Prostate gland (tissue), 2 donors: ENCODE results near the gene CDR2L.

Source experiments
- POLR2AphosphoS5 ChIP-seq: sonication (generic); formaldehyde crosslinking; IDR thresholded peaks from one replicate; pipeline ENCODE4 v1.6.1; 2017; ENCODE audit warnings: antibody characterized with exemption
- TF ChIP-seq, protein P1 (sequence below), 4 experiments: fragments of 200-600 bp in 2 of 4; fragments of 450-650 bp in 2 of 4; sonication (generic) in 2 of 4; IDR thresholded peaks; 1 replicate in 3 of 4; 2 replicates in 1 of 4; pipeline ENCODE4 v1.5.1; 2016 to 2019; ENCODE audit warnings: antibody characterized with exemption in 4 of 4, mild to moderate bottlenecking in 2 of 4, moderate library complexity in 2 of 4

DNA sequence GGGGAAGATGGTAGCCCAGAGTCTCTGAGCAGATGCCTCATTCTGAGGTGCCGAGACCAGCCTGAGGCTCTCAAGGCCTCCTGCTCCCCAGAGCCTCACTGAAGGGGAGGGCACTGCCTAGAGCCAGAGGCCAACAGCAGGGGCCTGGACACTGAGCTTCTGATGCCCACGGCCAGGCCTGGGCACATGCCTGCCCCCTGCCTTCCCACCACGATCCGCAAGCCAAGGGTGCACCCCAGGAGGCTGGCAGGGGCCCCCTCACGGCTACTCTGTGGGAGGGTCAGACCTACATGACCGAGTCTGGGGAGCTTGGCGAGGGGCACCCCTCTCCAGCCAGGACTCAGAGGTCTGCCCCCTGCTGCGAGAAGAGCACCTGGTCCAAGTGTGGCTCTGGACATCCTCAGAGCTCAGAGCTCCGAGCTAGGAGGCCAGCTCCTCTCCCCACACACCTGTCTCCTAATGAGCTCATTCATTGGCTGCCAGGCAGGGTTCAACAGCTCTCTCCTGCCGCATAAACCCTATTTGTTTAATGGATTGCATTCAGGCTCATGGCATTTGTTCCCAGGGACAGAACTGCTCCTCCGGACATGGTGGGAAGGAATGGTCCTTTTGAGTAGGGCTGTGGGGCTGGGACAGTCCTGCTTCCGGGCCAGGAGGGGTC is 37.8 kb upstream of the CDR2L start:
- TF ChIP-seq, protein P1, sequence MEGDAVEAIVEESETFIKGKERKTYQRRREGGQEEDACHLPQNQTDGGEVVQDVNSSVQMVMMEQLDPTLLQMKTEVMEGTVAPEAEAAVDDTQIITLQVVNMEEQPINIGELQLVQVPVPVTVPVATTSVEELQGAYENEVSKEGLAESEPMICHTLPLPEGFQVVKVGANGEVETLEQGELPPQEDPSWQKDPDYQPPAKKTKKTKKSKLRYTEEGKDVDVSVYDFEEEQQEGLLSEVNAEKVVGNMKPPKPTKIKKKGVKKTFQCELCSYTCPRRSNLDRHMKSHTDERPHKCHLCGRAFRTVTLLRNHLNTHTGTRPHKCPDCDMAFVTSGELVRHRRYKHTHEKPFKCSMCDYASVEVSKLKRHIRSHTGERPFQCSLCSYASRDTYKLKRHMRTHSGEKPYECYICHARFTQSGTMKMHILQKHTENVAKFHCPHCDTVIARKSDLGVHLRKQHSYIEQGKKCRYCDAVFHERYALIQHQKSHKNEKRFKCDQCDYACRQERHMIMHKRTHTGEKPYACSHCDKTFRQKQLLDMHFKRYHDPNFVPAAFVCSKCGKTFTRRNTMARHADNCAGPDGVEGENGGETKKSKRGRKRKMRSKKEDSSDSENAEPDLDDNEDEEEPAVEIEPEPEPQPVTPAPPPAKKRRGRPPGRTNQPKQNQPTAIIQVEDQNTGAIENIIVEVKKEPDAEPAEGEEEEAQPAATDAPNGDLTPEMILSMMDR (IDR thresholded peaks at IDR 0.05), result no peak
- TF ChIP-seq POLR2AphosphoS5, result no peak
